Activated CD8-positive, alpha-beta memory T cell treated with anti-CD3 and anti-CD28 coated beads for 24 hours (primary cell): ENCODE measurements around the gene THSD8.

Experiments used
- DNase-seq: peaks from one replicate; pipeline ENCODE4 v3.0.0-alpha.2; 2020

Gene THSD8

GRCh38 chr19:12801466-12802266 is at the start of gene THSD8, which contains the start of gene PRDX2:
Gene THSD8 (plus strand): TSS chr19:12802069. CDS start chr19:12802072, 3 bp downstream.
Gene PRDX2 (minus strand): TSS chr19:12801800. CDS start chr19:12801261, 539 bp downstream.
- peak; percentile 88 for DNase-seq

DNA sequence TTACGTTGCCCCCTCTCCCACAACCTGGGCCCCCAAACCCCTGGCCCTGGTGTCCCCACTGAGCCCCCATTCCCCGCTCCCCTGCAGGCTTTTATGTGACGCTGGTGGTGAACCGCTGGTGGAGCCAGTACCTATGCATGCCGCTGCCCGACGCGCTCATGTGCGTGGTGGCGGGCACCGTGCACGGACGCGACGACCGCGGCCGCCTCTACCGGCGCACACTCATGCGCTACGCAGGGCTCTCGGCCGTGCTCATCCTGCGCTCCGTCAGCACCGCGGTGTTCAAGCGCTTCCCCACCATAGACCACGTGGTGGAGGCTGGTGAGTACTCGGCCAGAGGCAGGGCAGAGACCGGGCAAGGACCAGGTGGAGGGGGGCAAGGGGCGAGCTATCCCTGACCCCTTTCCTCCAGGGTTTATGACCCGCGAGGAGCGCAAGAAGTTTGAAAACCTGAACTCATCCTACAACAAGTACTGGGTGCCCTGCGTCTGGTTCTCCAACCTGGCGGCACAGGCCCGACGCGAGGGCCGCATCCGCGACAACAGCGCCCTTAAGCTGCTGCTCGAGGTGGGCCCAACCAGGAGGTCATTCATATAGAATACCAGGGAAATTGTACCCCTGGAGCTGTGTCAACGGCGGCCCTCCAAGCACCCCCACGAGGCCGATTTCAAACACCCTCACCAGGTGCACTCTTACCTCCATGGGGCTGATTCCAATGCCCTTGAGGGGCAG is 47.2 kb upstream of the THSD8 start:
- DNase-seq, result no peak

DNA sequence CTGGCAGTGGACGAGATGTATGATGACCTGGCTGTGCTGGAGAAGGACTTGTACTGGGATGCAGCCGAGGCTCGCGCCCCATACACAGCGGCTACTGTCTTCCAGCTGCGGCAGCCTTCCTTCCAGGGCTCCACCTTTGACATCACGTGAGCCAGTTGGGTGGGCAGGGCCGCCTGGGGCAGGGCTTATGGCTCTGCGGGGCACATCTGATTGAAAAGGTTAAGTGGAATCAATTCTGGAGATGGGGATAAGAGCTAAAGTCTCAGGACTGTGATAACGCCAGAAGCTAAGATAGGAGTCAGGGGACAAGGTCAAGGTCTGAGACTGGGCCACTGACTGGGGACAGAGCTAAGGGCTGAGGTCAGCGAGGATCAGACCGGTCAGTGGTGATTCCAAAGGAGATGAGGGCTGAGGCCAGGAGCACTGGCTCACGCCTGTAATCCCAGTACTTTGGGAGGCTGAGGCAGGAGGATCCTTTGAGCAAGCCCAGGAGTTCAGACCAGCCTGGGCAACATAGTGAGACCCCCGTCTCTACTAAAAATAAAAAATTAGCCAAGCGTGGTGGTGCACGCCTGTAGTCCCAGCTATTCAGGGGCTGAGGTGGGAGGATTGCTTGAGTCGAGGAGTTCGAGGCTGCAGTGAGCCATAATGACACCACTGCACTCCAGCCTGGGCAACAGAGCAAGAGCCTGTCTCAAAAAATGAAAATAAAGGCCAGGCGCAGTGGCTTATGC is 45.6 kb upstream of the THSD8 start:
- DNase-seq, result no peak

- peak; percentile 85 for DNase-seq
Observed at GRCh38 chr19:12757544-12758274, 44.2 kb upstream of the THSD8 start.

- DNase-seq, result no peak
Observed at GRCh38 chr19:12759686-12760085, 42.2 kb upstream of the THSD8 start.

- DNase-seq, result no peak
Observed at GRCh38 chr19:12763100-12763499, 38.8 kb upstream of the THSD8 start.

DNA sequence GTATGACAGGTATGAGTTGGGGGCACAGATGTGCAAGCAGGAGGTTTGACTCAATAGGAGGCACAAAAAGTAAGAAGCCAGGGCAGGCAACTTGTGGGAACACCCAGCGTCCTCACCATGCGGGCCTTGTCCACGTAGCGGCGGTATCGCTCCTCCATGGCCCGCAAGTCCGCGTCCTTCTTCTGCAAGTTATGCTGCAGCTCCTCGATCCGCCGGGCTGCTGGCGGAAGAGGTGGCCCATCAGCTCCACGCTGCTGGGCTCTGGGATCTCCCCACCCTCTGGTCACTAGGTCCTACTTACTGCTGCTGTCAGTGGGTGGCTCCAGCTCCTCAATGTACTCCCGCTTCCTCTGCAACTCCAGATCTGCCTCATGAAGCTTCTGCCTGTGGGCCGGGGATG is 37.2 kb upstream of the THSD8 start:
- no peak for DNase-seq

DNA sequence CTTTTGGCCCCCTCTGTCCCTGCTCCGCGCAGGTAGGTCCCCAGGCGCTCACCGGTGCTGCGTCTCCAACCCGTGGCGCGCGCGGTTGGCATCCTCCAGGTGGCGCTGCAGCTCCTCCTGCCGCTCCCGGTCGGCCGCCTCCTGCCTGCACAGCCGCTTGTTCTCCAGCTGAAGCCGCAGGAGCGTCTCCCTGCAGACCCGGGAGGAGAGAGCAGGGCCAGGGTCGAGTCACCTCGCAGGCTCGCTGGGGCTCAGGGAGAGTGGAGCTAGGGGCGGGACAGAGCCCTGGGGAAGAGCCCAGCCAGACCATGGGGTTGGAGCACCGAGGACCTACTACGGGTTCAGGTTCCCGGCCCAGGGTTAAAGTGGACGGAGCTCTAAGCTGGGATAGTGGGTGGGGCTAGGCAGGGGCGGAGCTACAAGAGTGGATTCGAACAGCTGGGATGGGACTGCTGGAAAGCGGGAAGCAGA is 35.8 kb upstream of the THSD8 start:
- peak; percentile 96 for DNase-seq

GRCh38 chr19:12767150-12767549 is 34.7 kb upstream of the THSD8 start:
- DNase-seq, result no peak

DNA sequence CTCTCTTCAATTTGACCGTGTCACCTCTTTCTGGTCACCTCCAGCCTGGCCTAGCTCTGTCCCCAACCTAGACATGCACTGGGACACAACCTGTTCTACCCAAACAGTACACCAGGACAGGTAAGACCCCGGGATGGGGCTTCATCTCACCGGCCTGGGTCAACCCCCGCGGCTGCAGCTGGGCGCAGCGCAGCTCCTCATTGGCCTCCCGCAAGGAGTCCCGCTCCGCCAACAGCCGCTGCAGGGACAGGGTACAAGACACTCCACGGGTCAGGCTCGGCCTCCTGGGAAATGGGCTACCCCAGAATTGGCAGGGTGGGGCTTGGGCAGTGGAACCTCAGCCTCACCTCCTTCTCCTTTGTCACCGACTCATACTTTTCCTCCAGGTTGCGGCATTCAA is 34.2 kb upstream of the THSD8 start:
- no peak for DNase-seq

GRCh38 chr19:12769689-12770088 is 32.2 kb upstream of the THSD8 start:
- DNase-seq, result peak; percentile 66

- no peak for DNase-seq
Observed at GRCh38 chr19:12770922-12771321, 30.9 kb upstream of the THSD8 start.

GRCh38 chr19:12772323-12772722 is 29.5 kb upstream of the THSD8 start:
- DNase-seq, result no peak

DNA sequence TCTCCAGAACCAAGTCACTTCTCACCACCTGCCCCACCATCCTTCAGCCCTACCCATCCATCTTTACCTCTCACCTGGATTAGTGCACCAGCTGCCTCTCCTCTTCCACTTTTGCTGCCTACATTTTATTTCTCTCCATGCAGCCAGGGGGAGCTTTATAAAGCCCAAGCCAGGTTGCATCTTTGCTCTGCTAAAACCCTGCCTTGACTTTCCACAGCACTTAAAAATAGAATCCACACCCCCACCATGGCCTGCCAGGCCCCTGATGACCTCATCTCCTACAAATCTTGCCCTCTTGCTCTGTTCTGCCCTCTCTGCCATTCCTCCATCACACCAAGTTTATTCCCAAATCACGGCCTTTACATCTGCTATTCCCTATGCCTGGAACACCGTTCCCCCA is 28.3 kb upstream of the THSD8 start:
- no peak for DNase-seq

- DNase-seq, result no peak
Observed at GRCh38 chr19:12774588-12775555, 27.0 kb upstream of the THSD8 start, which contains the start of gene HOOK2. Gene HOOK2 (minus strand): TSS chr19:12775552. CDS start chr19:12775449, 103 bp downstream.

- DNase-seq, result peak; percentile 94
Observed at GRCh38 chr19:12777217-12778016, 24.5 kb upstream of the THSD8 start.

- DNase-seq, result peak; percentile 81
Observed at GRCh38 chr19:12778017-12778904, 23.6 kb upstream of the THSD8 start.

DNA sequence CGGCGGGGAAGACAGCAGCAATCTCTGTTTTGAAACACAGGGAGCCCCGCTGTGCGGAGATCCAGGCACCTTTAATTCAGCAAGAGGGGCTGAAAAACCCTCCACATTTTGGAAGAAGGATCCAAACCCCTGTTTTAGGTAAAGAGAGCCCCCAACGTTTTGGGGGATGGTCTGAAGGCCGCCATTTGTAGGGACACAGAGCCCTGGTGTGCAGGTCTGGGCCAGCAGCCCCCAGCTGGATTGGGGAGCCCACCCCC is 23.0 kb upstream of the THSD8 start:
- DNase-seq, result no peak

GRCh38 chr19:12779162-12779993 is 22.5 kb upstream of the THSD8 start:
- DNase-seq, result no peak
